ENCODE measurements around the gene PUM2.

DNA sequence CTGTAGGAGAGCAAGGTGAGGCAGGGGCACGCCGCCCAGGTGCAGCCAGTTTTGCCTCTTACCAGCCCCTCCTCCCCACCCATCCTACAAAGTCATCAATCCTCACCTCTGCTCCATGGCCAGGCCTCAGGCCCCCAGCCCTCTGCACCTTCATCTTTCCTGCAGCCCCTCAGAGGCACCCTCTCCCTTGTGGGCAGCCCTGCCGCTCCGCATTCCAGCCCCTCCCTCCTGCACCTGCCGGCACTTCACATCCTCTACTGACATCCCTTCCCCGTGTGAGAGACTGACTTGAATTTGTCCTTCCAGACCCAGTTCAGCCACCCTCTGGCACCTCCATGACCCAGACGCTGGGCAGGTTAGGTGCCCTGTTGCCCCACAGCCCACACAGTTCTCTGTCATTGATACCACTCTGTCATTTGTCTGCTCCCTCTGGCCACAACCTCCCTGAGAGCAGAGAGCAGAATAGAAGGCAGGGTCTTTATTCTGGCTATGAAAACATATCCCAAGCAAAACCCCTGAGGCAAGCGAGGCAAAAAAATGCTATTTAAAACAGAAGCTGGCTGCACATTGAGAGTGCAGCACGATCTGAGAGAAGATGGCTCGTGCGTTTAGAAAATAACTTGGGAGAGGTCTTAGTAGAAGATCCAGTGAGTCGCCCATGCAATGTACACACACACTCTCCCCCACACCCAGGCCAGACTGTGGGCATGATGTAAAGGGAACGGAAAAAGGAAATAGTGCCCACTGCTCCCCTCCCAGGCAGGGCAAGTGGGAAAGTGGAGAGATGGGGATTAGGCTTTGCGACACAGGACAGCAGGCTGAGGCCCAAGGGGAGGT is 151.6 kb downstream of the PUM2 start:
- TF ChIP-seq EZH2 (IDR thresholded peaks at IDR 0.05; ENCODE audit: insufficient read depth, poor library complexity, severe bottlenecking) (no peak), EZH2phosphoT487 (IDR thresholded peaks at IDR 0.05; ENCODE audit: insufficient read depth, low read depth) (no peak)

Measured in GM23248 (cell line).